ENCODE measurements around the gene ARL5A.
"Not testable (repeated sequence)": the region's sequence is repeated elsewhere in the genome, so short reads cannot be mapped to it uniquely, and the experiment has no call there.

The ARL5A gene, protein sequence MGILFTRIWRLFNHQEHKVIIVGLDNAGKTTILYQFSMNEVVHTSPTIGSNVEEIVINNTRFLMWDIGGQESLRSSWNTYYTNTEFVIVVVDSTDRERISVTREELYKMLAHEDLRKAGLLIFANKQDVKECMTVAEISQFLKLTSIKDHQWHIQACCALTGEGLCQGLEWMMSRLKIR

DNA sequence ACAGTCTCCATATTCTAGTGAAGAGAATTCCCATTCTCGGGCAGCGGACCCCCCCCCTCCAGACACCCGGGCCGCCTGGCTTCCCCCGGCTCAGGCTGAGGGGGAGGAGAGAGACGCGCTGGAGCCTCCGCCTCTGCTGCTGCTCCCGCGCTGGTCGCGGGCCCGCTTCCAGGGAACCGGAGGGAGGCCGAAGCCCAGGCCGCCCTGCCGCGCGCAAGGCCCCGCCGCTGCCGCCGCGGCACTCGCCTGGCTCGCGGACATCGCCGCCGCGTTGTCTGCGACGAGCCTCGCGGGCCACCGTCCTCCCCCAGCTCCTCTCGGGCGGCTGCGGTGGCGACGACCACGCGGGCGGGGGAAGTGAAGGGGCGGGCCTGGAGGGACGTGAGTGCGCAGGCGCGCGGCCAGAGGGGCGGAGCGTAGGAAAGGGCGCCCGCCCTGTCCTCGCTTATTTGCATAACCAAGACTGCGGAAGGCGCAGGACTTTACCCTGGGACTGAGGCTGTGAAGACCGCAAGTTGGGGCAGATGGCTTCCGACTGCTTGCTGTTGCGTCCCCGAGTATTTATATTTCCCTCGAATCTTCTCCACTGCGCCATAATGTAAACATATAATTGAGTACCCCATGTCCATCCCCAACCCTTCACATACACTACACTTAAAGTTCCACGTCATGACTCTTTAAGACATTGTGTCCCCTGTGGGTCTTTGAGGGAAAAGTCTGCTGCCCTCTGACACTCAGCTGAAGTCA is at the start of gene ARL5A:
TSS of gene ARL5A (minus strand) at position 279 of the 747 bp plus-strand sequence. CDS start at position 34, 245 bp downstream.
- DNase-seq (ENCODE audit: low read depth, low spot score), result peak; percentile 85

DNA sequence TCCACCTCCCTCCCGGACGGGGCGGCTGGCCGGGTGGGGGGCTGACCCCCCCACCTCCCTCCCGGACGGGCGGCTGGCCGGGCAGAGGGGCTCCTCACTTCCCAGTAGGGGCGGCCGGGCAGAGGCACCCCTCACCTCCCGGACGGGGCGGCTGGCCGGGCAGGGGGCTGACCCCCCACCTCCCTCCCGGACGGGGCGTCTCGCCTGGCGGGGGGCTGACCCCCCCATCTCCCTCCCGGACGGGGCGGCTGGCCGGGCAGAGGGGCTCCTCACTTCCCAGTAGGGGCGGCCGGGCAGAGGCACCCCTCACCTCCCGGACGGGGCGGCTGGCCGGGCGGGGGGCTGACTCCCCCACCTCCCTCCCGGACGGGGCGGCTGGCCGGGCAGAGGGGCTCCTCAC is 47.4 kb upstream of the ARL5A start:
- not testable (repeated sequence) for DNase-seq (ENCODE audit: low read depth, low spot score)

DNA sequence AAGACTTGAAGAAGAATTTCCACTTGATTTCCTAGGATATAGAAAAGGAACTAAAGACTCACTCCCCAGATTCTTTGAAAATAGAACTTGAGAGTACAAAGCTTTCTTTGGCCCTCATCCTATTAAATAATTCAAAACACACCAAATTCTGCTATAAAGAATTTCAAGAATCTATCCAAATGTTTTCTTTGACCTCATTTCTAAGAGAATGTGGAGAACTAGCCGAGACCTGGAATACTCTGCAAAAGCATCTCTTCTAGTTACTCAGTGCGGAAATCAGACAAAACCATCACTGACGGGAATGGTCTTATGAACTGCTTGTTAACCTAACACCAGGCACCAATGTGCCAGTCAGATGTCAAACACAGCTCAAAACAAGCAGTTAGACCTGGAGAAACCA is 44.2 kb upstream of the ARL5A start:
- DNase-seq (ENCODE audit: low read depth, low spot score), result no peak

DNA sequence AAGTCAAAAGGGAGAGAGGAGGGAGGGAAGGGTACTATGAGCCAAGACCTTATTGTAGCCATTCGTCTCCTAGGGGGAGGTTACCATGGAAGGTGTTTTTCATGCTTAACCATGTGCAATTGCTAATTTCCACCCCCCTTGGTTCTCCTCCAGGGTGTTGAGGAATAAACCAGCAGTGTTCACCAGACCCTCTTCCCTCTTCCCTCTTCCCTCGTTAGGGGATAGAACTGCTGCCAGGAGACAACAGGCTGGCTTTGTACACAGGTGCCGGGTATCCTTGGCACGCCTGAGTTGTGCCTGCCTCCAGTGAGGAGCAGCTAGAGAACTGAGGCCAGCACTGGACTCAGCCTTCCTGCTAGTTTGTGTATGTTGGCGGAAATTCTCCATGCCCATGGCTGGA is 41.1 kb upstream of the ARL5A start:
- no peak for DNase-seq (ENCODE audit: low read depth, low spot score)

DNA sequence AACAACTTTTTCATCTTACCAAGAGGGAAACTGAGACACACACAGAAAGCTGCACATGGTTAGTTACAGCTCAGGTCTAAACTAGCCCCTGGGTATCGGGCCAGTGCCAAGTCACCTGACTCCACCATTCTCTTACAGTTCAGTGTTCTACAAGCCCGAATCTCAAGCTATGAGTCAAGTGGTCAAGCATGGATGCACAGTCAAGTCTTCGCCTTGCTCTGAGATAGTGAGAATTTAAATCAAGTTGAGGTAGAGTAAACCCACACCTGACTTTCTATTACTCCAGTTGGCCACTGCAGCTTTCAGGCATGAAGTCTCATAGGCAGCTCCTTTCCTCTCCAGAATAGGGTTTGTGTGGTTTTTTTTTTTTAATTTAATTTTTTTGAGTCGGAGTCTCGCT is 34.5 kb upstream of the ARL5A start:
- no peak for DNase-seq (ENCODE audit: low read depth, low spot score)

DNA sequence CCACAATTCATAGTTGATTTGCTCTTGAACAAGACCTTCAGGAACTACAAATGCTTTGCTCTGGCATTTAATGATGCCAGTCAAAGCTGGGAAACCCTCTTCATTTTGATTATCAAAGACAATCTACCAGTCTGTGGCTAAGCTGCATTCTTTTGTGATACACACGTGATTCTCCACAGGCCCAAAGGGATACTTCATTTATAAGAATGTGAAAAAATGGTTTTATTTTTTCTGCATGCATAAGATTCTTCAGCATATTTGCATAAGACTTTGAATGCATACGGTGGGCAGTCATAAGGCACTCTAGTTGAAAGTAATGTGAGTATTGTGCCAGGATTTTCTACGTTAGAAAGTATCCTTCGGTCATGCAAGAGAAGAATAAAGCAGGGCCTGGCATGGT is 33.0 kb upstream of the ARL5A start:
- no peak for DNase-seq (ENCODE audit: low read depth, low spot score)

DNA sequence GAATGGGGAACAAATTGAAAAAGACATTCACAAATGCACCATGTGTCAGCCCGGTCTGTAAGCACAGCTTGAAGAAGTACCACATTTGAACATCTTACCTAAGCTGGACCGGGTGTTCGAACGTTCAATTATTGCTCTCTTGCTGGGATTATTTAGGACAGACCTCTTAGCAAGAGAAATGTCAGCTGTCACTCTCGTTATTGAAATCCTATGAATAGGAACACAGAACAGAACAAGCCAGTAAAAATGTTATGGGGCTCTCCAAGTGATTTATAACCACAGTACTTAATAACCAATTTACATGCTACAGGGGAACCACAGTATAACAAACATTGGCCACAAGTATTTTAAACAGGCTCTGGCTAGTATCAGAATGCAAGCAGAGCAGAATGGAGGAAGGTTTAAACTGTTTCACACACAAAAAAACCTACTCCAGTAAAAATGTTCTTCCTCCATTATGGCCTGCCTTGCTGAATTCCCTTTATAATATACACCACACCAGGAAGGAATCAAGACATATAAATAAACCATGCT is 32.5 kb upstream of the ARL5A start:
- no peak for DNase-seq (ENCODE audit: low read depth, low spot score)

DNA sequence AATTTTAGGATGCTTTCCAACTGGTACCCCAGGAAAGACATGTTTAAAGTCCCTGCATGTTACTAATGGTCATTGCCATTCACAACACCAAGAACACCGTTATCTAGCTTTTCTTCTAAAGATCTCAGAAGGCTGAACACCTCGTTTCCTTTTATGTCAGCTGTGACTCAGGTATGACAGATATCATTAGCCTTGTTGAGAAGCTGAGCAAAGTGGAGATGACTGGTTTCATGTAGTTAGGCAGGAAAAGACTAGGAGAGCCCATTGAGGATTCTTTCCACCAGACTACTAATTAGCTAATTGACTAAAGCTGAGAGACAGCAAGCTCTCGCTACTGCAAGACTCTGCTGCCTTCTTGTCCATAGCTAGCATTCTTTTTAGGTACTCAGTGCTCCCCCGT is 32.0 kb upstream of the ARL5A start:
- DNase-seq (ENCODE audit: low read depth, low spot score), result no peak

DNA sequence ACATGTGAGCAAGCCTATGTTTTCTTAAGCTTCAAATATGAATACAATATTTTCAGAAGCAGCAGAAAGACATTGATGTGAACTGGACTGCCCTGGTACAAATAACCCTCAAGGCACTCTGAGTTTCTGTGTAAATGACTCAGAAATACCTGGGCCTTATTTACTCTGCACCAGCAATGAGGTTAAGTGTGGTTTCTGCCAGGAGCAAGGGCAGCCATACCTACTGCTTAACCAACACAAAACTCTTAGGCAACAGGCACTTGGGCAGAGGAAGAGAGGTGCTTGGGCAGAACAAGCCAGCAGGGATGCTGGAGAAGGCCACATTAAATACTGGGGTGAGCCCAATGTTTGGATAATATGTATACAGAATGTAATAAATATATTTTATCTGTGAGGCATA is 29.4 kb upstream of the ARL5A start:
- no peak for DNase-seq (ENCODE audit: low read depth, low spot score)

DNA sequence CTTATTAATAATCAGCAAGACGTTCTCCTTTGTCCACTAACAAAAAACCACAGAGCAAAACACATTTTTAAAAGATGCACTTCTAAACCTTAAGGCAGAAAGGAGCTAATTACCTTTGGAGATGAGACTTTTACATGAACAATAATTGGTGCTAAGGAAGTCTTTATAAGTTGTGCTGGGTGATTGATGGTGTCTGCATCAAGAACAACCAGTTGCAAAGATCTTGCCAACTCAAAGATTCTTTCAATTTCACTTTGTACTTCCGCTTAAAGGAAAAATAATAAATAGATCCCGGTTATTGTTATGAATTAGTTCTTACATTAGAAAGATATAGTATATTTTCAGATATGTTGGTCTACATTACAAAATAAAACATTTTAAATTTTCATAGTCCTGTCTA is 26.9 kb upstream of the ARL5A start:
- no peak for DNase-seq (ENCODE audit: low read depth, low spot score)

DNA sequence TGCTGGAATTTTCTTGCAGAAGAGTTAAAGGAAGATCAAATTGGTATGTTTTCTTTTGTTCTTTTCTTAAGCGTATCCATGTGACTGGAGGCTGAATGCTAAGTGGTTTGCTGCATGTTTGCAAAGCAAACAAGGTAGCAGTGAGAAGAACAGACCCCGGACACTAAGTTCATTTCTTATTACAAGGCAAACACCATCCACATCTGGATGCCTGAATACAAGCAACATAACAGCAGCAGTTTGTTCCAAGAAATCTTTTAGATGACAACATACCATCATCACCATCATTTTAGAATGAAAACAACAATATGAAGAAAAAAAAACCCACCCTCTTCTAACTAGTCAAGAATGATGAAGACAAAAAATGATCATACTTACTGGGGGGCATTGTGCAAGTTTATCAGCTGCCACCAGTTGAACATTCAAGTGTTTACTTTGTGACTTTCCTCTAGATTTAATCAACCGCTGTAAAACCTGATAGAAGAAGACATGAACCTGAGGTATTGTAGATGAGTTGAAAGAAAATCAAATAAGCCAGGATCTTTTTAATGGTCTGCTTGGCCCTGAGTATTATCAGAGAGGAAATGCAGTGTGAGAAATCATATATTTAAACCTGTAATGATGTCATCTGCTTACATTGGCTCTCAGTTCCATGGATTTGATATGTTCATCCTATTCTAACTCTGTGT is 25.0 kb upstream of the ARL5A start:
- no peak for DNase-seq (ENCODE audit: low read depth, low spot score)

DNA sequence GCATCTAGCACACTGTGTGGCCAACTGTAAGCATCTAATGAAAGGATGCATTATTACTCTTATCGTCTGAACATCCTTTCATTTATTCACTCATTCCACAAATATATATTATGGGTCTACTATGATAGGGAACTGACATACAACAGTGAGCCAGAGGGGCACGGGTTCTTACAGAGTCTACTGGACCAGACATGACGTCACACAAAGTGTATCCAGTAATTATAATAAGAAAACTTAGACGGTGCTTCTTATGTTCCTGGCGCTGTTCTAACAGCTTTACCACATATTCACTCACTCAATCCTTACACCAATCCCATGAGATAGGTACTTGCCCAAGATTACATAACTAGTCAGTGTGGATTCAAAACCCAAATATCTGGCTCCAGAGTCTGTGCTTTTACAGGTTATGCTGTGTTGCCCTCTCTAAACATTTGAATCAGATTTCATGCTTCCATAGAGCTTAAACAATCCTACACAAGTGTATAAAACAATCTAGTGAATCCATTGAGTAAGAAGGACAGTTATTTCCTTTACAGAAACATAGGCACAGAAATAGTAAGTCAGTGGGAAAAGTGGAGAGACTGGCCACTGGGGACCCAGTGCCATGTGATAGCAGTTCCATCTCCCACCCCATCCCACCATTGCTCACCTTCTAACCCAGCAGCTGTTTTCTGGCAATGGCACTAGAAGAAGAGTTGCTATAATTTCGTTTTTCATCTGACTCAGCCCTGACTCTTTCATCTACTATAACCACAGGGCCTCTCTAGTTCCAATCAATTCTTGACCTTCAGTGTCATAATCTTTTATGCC is 24.2 kb upstream of the ARL5A start:
- no peak for DNase-seq (ENCODE audit: low read depth, low spot score)

DNA sequence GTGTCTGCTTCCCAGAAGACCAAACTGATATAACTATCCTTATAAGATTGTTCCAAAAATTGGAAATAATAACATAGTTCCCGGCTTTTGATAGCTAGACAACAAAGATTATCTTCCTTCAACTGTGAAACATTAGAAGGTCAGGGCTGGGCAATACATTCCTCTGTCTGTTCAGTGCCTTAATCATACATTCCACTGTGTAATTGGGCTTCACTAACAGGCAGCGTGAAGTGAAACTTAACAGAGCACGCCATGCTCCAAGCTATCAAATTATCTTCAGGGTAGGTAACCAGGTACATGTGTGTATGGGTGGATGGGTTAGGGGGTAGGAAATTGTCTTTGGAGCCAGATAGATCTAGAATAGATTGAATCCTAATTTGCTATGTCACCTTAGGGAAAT is 23.5 kb upstream of the ARL5A start:
- no peak for DNase-seq (ENCODE audit: low read depth, low spot score)

DNA sequence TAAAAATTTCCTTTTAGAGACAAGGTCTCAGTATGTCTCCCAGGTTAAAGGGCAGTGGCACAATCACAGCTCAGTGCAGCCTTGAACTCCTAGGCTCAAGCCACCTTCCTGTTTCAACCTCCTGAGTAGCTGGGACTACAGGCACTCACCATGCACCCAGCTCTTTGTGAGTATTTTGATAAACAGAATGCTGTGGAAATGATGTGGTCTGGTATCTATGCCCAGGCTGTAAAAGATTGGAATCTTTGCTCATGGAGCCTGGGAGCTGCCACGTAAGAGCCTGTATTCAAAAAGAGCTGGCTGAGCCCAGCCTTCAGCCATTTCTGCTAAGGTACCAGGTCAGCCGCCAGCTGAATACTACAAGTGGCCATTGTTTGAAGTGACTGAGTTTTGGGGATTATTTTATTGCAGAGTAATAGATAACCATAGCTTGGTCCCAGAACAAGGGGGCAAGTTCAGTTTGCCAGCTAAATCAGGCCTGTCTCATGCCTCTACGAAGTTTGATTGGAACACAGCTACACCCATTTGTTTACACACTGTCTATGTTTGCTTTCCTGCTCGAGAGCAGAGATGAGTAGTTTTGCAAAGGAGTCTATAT is 21.3 kb upstream of the ARL5A start:
- DNase-seq (ENCODE audit: low read depth, low spot score), result no peak

DNA sequence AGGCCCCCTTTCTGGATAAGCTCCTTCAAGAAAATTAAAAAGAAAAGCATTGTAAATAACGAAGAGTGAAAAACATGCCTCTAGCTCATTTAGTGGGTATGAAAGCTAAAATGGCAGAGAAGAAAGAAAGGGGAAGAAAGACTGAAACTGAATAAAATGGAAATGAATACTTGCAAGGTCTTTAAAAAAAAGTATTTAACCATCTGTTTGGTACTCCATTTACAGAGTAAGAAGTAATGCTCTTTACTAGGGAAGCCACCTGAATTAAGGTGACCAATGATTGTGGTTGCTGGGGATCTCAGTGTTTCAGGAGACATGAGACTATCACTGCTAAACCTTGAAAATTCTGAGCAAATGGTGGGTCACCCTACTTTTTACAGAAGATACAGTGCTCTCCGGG is 17.7 kb upstream of the ARL5A start:
- no peak for DNase-seq (ENCODE audit: low read depth, low spot score)

DNA sequence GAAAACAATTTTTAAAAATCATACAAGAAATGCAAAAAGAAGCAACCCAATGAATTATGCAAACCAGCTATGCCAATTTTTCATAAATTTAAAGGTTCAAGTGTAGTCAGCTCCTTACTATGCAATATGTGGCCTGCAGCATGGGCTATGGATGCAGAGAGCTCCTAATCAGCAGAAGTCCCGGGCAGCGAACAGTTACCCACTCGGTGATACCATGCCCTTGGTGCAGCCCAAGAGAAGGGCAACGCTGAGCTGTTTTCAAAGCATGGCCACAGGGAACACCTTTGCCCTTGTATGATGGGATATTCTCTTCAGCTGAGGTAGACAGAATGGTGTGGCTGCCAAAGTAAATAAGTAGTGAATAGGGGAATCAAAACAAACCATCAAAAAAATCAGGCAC is 17.3 kb upstream of the ARL5A start:
- DNase-seq (ENCODE audit: low read depth, low spot score), result no peak

DNA sequence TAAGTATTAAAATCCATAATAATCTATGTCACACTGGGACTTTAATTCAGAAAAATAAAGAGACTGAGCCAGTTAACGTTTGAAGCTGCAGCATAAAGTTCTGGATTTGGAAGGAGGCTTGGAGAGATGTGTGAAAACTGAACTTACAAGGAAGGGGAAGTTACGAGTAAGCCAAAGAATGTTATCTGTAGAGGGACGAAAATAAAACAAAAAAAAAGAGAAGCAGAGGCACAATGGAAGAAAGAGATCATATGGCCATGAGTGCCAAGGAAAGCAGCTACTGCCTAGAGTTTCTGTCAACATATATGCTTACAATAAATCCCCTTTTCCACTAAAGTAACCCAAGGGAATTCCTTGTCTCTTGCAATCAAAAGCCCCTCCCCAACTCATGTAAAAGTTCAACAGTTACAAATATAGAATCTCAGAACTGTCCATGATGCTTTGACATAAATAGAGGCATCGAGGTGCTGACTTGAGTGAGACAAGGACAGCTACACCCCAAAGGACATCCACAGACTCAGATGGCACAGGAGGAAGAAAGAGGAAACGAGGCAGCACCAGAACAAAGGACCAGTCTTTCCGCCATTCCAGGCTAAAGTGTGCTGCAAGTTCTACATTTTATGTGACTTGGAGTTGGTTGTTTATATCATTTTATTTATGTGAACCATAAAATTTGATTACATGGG is 16.1 kb upstream of the ARL5A start:
- no peak for DNase-seq (ENCODE audit: low read depth, low spot score)

DNA sequence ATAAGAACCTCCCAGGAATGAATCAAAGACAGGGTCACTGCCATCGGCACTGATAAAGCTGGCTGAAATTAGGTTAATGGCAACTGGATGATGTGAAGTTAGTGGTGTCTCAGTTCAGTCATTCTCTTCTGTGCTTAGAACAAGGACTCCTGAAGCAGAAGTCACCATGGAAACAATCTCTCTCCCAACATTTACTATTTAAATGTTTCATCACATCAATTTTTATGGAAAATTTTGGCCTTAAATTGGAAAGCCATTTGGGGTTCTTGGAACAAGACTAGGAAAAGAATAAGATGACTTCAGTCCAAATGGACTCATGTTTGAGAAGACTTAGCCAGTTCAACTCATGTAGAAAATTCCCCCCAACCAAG is 15.5 kb upstream of the ARL5A start:
- DNase-seq (ENCODE audit: low read depth, low spot score), result no peak

DNA sequence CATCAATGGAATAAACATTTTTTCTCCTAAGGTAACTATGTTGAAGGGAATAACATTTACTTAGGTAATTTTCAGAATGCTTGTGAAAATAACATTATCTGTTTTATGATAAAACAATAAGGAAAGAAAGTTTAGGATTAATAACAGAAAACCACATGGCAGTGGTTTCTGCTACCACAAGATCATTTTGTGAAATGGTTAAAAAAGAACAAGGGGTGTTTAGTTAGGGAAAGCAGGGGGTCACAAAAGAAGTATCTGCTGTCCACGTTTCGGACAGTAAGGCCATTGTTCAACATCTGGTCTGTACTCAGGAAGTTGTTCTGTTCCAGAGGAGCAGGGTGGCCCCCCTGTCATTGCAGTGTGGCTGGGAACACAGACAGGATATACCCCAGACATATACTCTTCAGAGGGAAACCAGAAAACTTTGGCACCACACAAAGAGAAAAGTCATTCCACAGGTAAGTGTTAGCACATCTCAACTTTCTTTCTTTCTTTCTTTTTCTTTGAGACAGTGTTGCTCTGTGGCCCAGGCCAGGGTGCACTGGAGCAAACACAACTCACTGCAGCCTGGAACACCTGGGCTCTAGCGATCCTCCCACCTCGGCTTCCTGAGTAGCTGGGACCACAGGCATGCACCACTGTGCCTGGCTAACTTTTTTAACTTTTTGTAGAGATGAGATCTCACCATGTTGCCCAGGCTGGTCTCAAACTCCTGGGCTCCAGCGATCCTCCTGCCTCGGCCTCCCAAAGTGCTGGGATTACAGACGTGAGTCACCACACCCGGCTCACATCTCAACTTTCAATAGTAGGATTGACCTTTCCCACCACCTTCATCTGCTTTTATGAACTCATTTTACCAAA is 14.8 kb upstream of the ARL5A start:
- DNase-seq (ENCODE audit: low read depth, low spot score), result no peak

DNA sequence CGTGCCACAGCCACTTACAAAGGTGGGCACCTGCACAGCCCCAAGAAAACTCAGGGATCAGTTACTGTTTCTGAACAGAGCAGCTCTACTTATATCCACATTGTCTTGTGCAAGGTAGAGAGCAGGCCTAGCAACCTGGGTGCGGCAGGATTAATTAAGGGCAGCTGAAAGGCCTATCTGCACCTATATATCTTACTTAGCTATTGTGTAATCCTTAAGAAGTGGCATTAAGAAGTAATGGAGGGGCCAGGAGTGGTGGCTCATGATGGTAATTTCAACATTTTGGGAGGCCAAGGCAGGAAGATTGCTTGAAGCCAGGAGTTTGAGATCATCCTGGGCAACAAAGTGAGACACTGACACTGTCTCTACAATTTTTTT is 12.8 kb upstream of the ARL5A start:
- no peak for DNase-seq (ENCODE audit: low read depth, low spot score)

Measured in brain pericyte (primary cell).